Fibroblast of the aortic adventitia (primary cell): ENCODE measurements around the gene C19orf85. TPM values are rescaled to one million over a fixed set of nuclear protein-coding genes. Genes with fewer than 3 reads are reported as not detected.

ENCODE experiments used
- DNase-seq: peaks from one replicate; pipeline ENCODE4 v3.0.0-alpha.2; 2010; ENCODE audit warnings: low read depth
- H3K4me3 ChIP-seq: 2 replicates; pipeline ENCODE4 v1.5.1; 2011; ENCODE audit warnings: low read depth, mild to moderate bottlenecking, control low read depth, low read length, moderate library complexity
- CTCF ChIP-seq: IDR thresholded peaks from 2 replicates; pipeline ENCODE4 v1.5.1; 2011; ENCODE audit warnings: mild to moderate bottlenecking, low read length, control low read depth, inconsistent platforms; ENCODE audit not compliant: insufficient read depth
- total RNA-seq: library from RNA; depleted of rRNA; stranded (reverse); fragments of >200 nt; gene quantifications from 2 replicates; pipeline ENCODE4 v1.2.3, GENCODE V29; 2012; ENCODE audit warnings: low replicate concordance

C19orf85 gene
- total RNA-seq, 1 donor = not detected

DNA sequence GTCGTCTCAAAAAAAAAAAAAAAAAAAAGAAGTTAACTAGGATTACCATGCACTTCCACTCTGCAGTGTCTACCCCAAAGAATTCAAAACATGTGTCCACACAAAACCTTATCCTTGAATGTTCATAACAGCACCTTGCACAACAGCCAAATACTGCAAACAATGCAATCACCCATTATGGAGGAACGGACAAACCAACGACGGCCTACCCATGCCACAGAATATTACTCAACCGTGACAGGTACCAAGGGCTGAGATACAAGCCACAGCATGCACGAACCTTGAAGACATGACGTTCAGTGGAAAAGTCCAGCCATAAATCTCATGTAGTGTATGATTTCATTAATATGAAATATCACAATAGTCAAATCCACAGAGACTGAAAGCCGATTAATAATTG, 18.5 kb downstream of the C19orf85 start:
- TF ChIP-seq CTCF = no peak
- H3K4me3 ChIP-seq = no peak overlapping the region
- DNase-seq = no peak

GRCh38 chr19:55444646-55445045, 19.9 kb downstream of the C19orf85 start:
- no peak overlapping the region for H3K4me3 ChIP-seq
- no peak for TF ChIP-seq CTCF
- no peak for DNase-seq

- no peak overlapping the region for H3K4me3 ChIP-seq
- no peak for TF ChIP-seq CTCF
- DNase-seq = no peak
Measured at GRCh38 chr19:55443824-55444480, 20.6 kb downstream of the C19orf85 start.

- no peak within 1 kb of the TSS for H3K4me3 ChIP-seq
- no peak for DNase-seq
- no peak for TF ChIP-seq CTCF
Measured at GRCh38 chr19:55443045-55443823, 21.3 kb downstream of the C19orf85 start, which contains the start of gene SHISA7. Gene SHISA7 (minus strand): TSS chr19:55443300. CDS start chr19:55442863, 437 bp downstream.

DNA sequence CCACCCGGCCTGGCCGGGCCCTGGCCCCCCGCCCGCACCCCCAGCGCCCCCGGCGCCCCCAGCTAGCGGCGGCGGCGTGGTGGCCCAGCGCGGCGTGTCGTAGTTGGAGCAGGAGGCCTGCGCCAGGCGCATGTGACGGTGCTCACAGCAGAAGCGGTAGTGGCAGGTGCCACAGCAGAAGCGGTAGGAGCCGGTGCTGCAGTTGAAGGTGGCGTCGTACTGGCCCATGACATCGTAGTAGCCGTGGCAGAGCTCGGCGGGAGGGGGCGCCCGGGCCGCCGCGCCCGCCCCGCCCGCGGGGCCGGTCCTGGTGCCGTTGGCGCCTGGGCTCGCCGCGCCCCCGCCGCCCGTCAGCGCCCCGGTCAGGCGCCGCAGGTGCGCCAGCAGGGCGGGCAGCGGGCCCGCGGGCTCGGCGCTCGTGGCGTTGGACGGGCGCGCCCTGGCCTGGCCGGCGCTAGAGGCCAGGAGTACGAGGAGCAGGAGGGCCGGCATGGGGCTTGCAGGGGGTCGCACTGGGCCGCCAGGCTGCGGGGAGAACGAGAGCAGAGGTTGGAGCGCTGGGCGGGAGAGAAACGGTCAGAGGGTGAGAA, 22.1 kb downstream of the C19orf85 start:
- H3K4me3 ChIP-seq = no peak overlapping the region
- TF ChIP-seq CTCF = no peak
- no peak for DNase-seq

GRCh38 chr19:55441692-55442321, 22.7 kb downstream of the C19orf85 start:
- no peak overlapping the region for H3K4me3 ChIP-seq
- no peak for TF ChIP-seq CTCF
- no peak for DNase-seq
